Right hindlimb (tissue), 1 donor: ENCODE data around the gene VSTM5.
"Not testable (repeated sequence)": the region's sequence is repeated elsewhere in the genome, so short reads cannot be mapped to it uniquely, and the experiment has no call there.

Experiments
- DNase-seq: peaks from one replicate; pipeline ENCODE4 v3.0.0-alpha.2; 2018

The VSTM5 gene

GRCh38 chr11:93850594-93851018 is at the start of gene VSTM5:
VSTM5 (minus strand) TSS chr11:93850618; CDS start chr11:93850502, 116 bp downstream.
- DNase-seq, result no peak

GRCh38 chr11:93895106-93895862 is 44.9 kb upstream of the VSTM5 start:
- DNase-seq, result peak; percentile 31

- DNase-seq, result no peak
Measured at GRCh38 chr11:93890391-93891051, 40.1 kb upstream of the VSTM5 start.

GRCh38 chr11:93887111-93887510 is 36.7 kb upstream of the VSTM5 start:
- no peak for DNase-seq

GRCh38 chr11:93879114-93879513 is 28.7 kb upstream of the VSTM5 start:
- DNase-seq, result not testable (repeated sequence)

GRCh38 chr11:93875637-93876036 is 25.2 kb upstream of the VSTM5 start:
- no peak for DNase-seq

GRCh38 chr11:93871526-93871925 is 21.1 kb upstream of the VSTM5 start:
- no peak for DNase-seq

- DNase-seq, result no peak
Measured at GRCh38 chr11:93870616-93871015, 20.2 kb upstream of the VSTM5 start.

- DNase-seq, result no peak
Measured at GRCh38 chr11:93869830-93870229, 19.4 kb upstream of the VSTM5 start.

GRCh38 chr11:93868404-93868803 is 18.0 kb upstream of the VSTM5 start:
- DNase-seq, result not testable (repeated sequence)

GRCh38 chr11:93861808-93862207 is 11.4 kb upstream of the VSTM5 start:
- DNase-seq, result no peak

- DNase-seq, result no peak
Measured at GRCh38 chr11:93858121-93858775, 7.8 kb upstream of the VSTM5 start.

GRCh38 chr11:93857413-93858120 is 7.1 kb upstream of the VSTM5 start:
- no peak for DNase-seq

GRCh38 chr11:93852242-93852641 is 1.8 kb upstream of the VSTM5 start:
- no peak for DNase-seq

- peak; percentile 43 for DNase-seq
Measured at GRCh38 chr11:93849751-93850593, 446 bp downstream of the VSTM5 start.

- DNase-seq, result no peak
Measured at GRCh38 chr11:93849201-93849600, 1.2 kb downstream of the VSTM5 start.

- DNase-seq, result no peak
Measured at GRCh38 chr11:93846411-93846810, 4.0 kb downstream of the VSTM5 start.

- DNase-seq, result no peak
Measured at GRCh38 chr11:93845181-93846092, 5.0 kb downstream of the VSTM5 start.

GRCh38 chr11:93844568-93844967 is 5.8 kb downstream of the VSTM5 start:
- no peak for DNase-seq

GRCh38 chr11:93843906-93844305 is 6.5 kb downstream of the VSTM5 start:
- no peak for DNase-seq

- no peak for DNase-seq
Measured at GRCh38 chr11:93842461-93842860, 8.0 kb downstream of the VSTM5 start.
